Vagina (tissue), 2 donors: ENCODE data around the gene GREB1. TPM values are rescaled to one million over a fixed set of nuclear protein-coding genes. Genes with fewer than 3 reads are reported as not detected.
A peak's percentile ranks its signal among the peaks of the same experiment; 100 is the strongest.

Experiments
- DNase-seq, 2 donors: peaks; one replicate each; pipeline ENCODE4 v3.0.0-alpha.2; 2017; ENCODE audit errors: extremely low spot score in 2 of 2
- H3K27ac ChIP-seq: fragments of 200-600 bp; sonication (generic); one replicate; pipeline ENCODE4 v1.5.1; 2019
- H3K27me3 ChIP-seq: fragments of 200-600 bp; sonication (generic); one replicate; pipeline ENCODE4 v1.5.1; 2019
- H3K36me3 ChIP-seq, 2 donors: fragments of 200-600 bp; sonication (generic); one replicate each; pipeline ENCODE4 v1.5.1; 2017 to 2019
- H3K4me1 ChIP-seq: fragments of 200-600 bp; sonication (generic); one replicate; pipeline ENCODE4 v1.5.1; 2019
- H3K4me3 ChIP-seq, 2 donors: fragments of 200-600 bp; sonication (generic); 1 replicate in 1 of 2; 2 replicates in 1 of 2; pipeline ENCODE4 v1.5.1; 2016 to 2019
- H3K9me3 ChIP-seq: fragments of 200-600 bp; sonication (generic); one replicate; pipeline ENCODE4 v1.5.1; 2019
- CTCF ChIP-seq, 3 experiments: fragments of 450-650 bp in 2 of 3; fragments of 200-600 bp in 1 of 3; sonication (generic) in 1 of 3; IDR thresholded peaks; one replicate each; pipeline ENCODE4 v1.5.1; 2017 to 2019; ENCODE audit warnings: antibody characterized with exemption in 3 of 3, mild to moderate bottlenecking in 2 of 3, moderate library complexity in 2 of 3
- POLR2A ChIP-seq, 2 donors: fragments of 450-650 bp; IDR thresholded peaks; one replicate each; pipeline ENCODE4 v1.6.1; 2017; ENCODE audit warnings: antibody characterized with exemption in 2 of 2, mild to moderate bottlenecking in 2 of 2, moderate library complexity in 2 of 2
- POLR2AphosphoS5 ChIP-seq, 2 donors: sonication (generic); formaldehyde crosslinking; IDR thresholded peaks; one replicate each; pipeline ENCODE4 v1.9.0; 2017; ENCODE audit warnings: antibody characterized with exemption in 2 of 2, mild to moderate bottlenecking in 2 of 2, low read depth in 1 of 2; ENCODE audit not compliant: insufficient read depth in 1 of 2
- intact Hi-C: fragments of 100-400 bp; cut with DNase I; formaldehyde crosslinking; loops from one replicate; pipeline ENCODE4 v1.15.1; 2023
- total RNA-seq: library from RNA; depleted of rRNA; stranded (reverse); fragments of >200 nt; gene quantifications from one replicate; pipeline ENCODE4 v1.2.3, GENCODE V29; 2016

The GREB1 gene
- total RNA-seq, 1 donor from 2014 or later, result 35.4 TPM

DNA sequence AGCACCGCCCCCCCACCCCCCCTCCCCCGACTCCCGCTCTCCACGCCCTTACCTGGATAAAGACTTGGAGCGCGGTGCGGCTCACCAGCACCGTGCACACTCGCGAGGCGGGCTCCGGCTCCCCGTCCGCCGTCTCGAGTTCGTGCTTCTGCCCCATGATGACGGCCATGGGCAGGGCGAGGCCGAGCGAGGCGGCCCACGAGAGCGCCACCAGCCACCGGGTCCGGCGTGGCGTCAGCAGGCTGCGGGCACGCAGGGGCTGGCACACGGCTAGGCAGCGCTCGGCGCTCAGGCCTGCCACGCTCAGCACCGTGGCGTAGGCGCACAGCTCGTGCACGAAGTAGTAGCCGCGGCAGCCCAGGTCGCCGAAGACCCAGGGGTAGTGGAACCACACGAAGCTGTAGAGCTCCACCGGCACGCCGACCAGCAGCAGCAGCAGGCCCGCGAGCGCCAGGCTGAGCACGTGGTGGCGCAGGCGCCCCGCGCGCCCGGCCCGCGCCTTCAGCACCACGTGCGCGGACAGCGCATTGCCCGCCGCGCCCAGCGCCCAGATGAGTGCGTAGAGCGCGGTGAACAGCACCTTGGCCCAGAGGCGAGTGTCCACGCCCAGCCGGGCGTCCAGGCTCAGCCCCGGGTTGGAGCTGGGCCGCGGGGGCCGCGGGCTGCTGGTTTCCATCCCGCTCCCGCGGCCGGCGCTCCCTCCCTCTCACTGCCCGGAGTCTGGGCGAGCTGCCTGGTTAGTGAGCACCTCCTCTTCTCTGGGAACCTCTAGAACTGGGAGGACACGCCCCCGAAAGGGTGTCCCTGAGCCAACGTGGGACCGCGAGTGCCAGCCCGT lies 135.8 kb downstream of the GREB1 start, which contains the start of gene NTSR2:
Gene NTSR2, minus strand, starts transcription at position 742 of the 838 bp plus-strand sequence. Its CDS starts 66 bp downstream, at position 676.
- intact Hi-C loops, result no loop called here
- Histone ChIP-seq H3K4me1 (peaks cover 5% of the 10 kb centered on the region), H3K27ac (no peak within 1 kb of the TSS), H3K27me3 (no peaks in the 10 kb centered on the region), H3K4me3 (no peak within 1 kb of the TSS), H3K9me3 (no peaks in the 10 kb centered on the region), H3K36me3 (no peaks in the 10 kb centered on the region)
- TF ChIP-seq POLR2AphosphoS5 (IDR thresholded peaks at IDR 0.05; ENCODE audit: insufficient read depth in 1 of 2, low read depth in 1 of 2) (no peak), CTCF (IDR thresholded peaks at IDR 0.05) (no peak), POLR2A (IDR thresholded peaks at IDR 0.05) (no peak)
- peak in 1 of 2 donors; percentile 88 for DNase-seq

DNA sequence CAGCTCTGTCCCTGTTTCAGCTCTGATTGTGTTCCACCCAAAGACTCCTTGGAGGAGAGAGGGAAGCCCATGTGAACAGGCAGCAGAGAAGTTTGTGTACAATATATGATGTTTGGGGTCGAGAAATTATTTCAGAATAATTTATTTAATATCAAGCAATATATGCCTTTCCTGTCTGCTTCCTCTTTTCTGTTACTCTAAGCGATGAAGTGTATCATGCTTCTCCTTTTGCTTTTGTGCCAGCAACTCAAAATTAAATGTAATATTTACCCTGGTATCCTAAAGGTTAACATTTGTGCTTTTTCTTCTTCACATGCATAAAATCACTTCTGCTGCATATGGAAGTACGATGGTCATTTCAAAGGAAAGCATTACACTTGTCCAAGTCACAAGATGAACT lies 138.6 kb downstream of the GREB1 start:
- H3K9me3 ChIP-seq, result no peaks in the 10 kb centered on the region
- H3K27ac ChIP-seq, result no peak overlapping the region
- no peaks in the 10 kb centered on the region for H3K27me3 ChIP-seq
- H3K4me3 ChIP-seq, result no peak overlapping the region
- H3K4me1 ChIP-seq, result peaks cover 5% of the 10 kb centered on the region
- no peak for DNase-seq
- TF ChIP-seq POLR2AphosphoS5 (IDR thresholded peaks at IDR 0.05; ENCODE audit: insufficient read depth in 1 of 2, low read depth in 1 of 2) (no peak), CTCF (IDR thresholded peaks at IDR 0.05) (no peak), POLR2A (IDR thresholded peaks at IDR 0.05) (no peak)
- intact Hi-C loops, result no loop called here
- no peaks in the 10 kb centered on the region for H3K36me3 ChIP-seq

- DNase-seq, result no peak
- intact Hi-C loops, result no loop called here
- Histone ChIP-seq H3K36me3 (no peaks in the 10 kb centered on the region), H3K4me1 (peaks cover 3% of the 10 kb centered on the region), H3K4me3 (no peak overlapping the region), H3K27me3 (no peaks in the 10 kb centered on the region), H3K9me3 (no peaks in the 10 kb centered on the region), H3K27ac (no peak overlapping the region)
- TF ChIP-seq CTCF (IDR thresholded peaks at IDR 0.05) (no peak), POLR2A (IDR thresholded peaks at IDR 0.05) (no peak), POLR2AphosphoS5 (IDR thresholded peaks at IDR 0.05; ENCODE audit: insufficient read depth in 1 of 2, low read depth in 1 of 2) (no peak)
Measured at GRCh38 chr2:11674983-11675382, 141.1 kb downstream of the GREB1 start.

- H3K9me3 ChIP-seq, result no peaks in the 10 kb centered on the region
- H3K4me1 ChIP-seq, result no peaks in the 10 kb centered on the region
- H3K4me3 ChIP-seq, result no peak overlapping the region
- DNase-seq, result no peak
- no peaks in the 10 kb centered on the region for H3K27me3 ChIP-seq
- intact Hi-C loops, result no loop called here
- TF ChIP-seq POLR2A (IDR thresholded peaks at IDR 0.05) (no peak), CTCF (IDR thresholded peaks at IDR 0.05) (no peak), POLR2AphosphoS5 (IDR thresholded peaks at IDR 0.05; ENCODE audit: insufficient read depth in 1 of 2, low read depth in 1 of 2) (no peak)
- H3K36me3 ChIP-seq, result no peaks in the 10 kb centered on the region
- no peak overlapping the region for H3K27ac ChIP-seq
Measured at GRCh38 chr2:11675423-11676112, 141.7 kb downstream of the GREB1 start.
